Stimulated activated effector memory CD8-positive, alpha-beta T cell treated with anti-CD3 and anti-CD28 coated beads, Interleukin-12 subunit alpha, Interleukin-12 subunit beta, amount 100 ng/mL, for 72 hours (primary cell): ENCODE data around the gene NDUFAF3.

Source experiments
- ATAC-seq: fragments of 150-1000 bp; cut with Tn5 transposase; 2 replicates; pipeline ENCODE4 v1.10.0; 2021
- DNase-seq, 2 donors: peaks; one replicate each; pipeline ENCODE4 v3.0.0; 2021 to 2022; ENCODE audit warnings: low spot score in 2 of 2
- H3K27ac Mint-ChIP-seq: one replicate; pipeline ENCODE4 v1.8.0; 2022; ENCODE audit warnings: mild to moderate bottlenecking, mixed read lengths
- H3K36me3 Mint-ChIP-seq: one replicate; pipeline ENCODE4 v1.8.0; 2022; ENCODE audit warnings: mild to moderate bottlenecking, mixed read lengths
- H3K4me1 Mint-ChIP-seq: one replicate; pipeline ENCODE4 v1.8.0; 2022; ENCODE audit warnings: mixed read lengths
- H3K4me3 Mint-ChIP-seq: one replicate; pipeline ENCODE4 v1.8.0; 2022; ENCODE audit warnings: mild to moderate bottlenecking, mixed read lengths
- H3K9me3 Mint-ChIP-seq: one replicate; pipeline ENCODE4 v1.8.0; 2022; ENCODE audit warnings: mixed read lengths

Gene NDUFAF3

DNA sequence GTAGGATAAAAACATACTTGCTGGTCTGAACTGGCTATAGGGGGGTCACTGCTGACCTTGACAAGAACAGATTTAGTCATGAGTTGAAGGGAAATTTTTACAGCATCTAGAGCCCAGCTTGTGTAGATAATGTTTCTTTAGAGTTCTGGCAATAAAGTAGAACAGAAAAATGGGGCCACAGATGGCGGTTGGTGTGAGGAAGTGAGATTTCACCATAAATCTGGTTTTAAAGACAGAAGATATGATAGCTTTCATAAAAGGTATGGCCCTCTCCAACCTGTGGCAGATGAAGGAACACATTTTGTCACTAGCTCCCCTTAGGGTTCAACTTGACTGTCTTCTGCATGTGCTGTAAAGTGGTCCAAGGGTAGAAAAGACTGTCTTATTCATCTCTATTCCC lies 31.6 kb downstream of the NDUFAF3 start:
- peaks cover 100% of the 10 kb centered on the region for H3K36me3 Mint-ChIP-seq
- peaks cover 25% of the 10 kb centered on the region for H3K4me1 Mint-ChIP-seq
- no peak for DNase-seq
- no peak for ATAC-seq
- H3K27ac Mint-ChIP-seq = peak overlapping the region; percentile 48
- no peaks in the 10 kb centered on the region for H3K9me3 Mint-ChIP-seq
- no peak overlapping the region for H3K4me3 Mint-ChIP-seq

DNA sequence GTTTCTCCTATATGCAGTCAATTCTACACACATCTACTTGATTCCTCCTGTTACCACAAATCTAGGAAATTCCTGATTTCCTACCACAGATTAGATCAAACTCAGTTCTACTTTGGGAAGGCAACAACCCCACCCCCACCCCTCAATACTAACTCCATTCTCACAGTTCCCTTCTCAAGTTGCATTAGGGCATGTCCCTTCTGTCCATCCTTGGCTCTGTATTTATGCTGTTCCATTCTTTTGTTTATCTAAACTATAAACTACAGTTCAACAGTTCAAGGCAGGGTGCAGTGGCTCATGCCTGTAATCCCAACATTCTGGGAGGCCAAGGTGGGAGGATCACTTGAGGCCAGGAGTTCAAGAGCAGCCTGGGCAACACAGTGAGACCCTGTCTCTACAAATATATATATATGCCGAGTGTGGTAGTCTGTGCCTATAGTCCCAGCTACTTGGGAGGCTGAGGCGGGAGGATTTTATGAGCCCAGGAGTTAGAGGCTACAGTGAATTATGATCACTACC lies 32.5 kb downstream of the NDUFAF3 start:
- no peak for DNase-seq
- Mint-ChIP-seq H3K36me3 (peaks cover 100% of the 10 kb centered on the region), H3K27ac (peak overlapping the region; percentile 48), H3K4me3 (no peak overlapping the region), H3K4me1 (peaks cover 25% of the 10 kb centered on the region), H3K9me3 (no peaks in the 10 kb centered on the region)
- no peak for ATAC-seq

DNA sequence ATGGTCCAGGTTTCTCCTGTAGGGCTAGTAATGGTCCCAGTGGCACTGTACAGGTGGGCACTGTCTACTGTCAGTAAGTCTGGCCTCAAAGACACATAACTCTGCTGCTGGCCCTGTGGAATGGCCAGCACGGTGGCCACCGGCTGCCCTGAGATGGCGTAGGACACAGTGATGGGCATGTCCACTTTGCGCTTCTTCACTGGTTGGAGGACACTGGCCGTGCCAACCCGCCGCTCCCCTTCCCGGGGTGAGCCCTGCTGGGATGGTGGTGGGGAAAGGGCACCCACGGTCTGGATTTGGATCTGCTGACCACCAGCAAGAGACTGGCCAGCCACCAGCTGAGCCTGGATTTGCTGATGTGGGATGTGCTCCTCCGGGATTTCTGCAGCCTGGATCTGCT lies 35.3 kb downstream of the NDUFAF3 start:
- Mint-ChIP-seq H3K27ac (no peak overlapping the region), H3K36me3 (peaks cover 100% of the 10 kb centered on the region), H3K4me1 (peaks cover 8% of the 10 kb centered on the region), H3K9me3 (no peaks in the 10 kb centered on the region), H3K4me3 (no peak overlapping the region)
- peak; percentile 28 for ATAC-seq
- DNase-seq = no peak

DNA sequence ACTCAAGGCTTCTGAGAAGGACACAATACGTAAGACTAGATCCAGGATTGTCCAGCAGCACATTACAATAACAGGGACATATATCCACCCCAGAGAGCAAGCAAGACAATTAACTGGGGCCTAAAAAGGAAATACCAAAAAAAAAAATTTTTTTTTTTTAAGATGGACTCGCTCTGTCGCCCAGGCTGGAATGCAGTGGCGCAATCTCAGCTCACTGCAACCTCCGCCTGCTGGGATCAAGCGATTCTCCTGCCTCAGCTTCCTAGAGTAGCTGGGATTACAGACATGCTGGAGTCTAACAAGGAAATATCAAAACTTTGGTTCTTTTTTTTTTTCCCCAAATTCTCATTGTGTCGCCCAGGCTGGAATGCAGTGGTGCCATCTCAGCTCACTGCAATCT lies 36.1 kb downstream of the NDUFAF3 start:
- no peak overlapping the region for H3K4me3 Mint-ChIP-seq
- peaks cover 100% of the 10 kb centered on the region for H3K36me3 Mint-ChIP-seq
- ATAC-seq (no peak), DNase-seq (no peak)
- H3K4me1 Mint-ChIP-seq = peaks cover 8% of the 10 kb centered on the region
- H3K9me3 Mint-ChIP-seq = no peaks in the 10 kb centered on the region
- H3K27ac Mint-ChIP-seq = no peak overlapping the region
